GM12878 (cell line): ENCODE measurements around the gene DNAJB11. TPM values are rescaled to one million over a fixed set of nuclear protein-coding genes. Genes with fewer than 3 reads are reported as not detected.
A peak's percentile ranks its signal among the peaks of the same experiment; 100 is the strongest.

Experiments
- ATF3 ChIP-seq: IDR thresholded peaks from 2 replicates; pipeline ENCODE4 v1.6.1; 2011; ENCODE audit warnings: low read depth, mild to moderate bottlenecking, low read length, moderate library complexity, borderline replicate concordance; ENCODE audit errors: extremely low read depth
- CREM ChIP-seq: IDR thresholded peaks from 2 replicates; pipeline ENCODE4 v1.6.1; 2014; ENCODE audit warnings: antibody characterized with exemption, low read depth
- IKZF2 ChIP-seq, 2 experiments: fragments of 450-650 bp; IDR thresholded peaks; 2 replicates each; pipeline ENCODE4 v1.6.1; 2017; ENCODE audit warnings: mild to moderate bottlenecking in 2 of 2, moderate library complexity in 2 of 2
- JUND ChIP-seq: IDR thresholded peaks from 2 replicates; pipeline ENCODE4 v1.6.1; 2012; ENCODE audit warnings: low read depth, mild to moderate bottlenecking, low read length, improper control_type of control experiment, moderate library complexity
- MEF2B ChIP-seq: fragments of 450-650 bp; IDR thresholded peaks from 2 replicates; pipeline ENCODE4 v1.6.1; 2018; ENCODE audit warnings: mild to moderate bottlenecking, moderate library complexity; ENCODE audit not compliant: partially characterized antibody, poor library complexity, severe bottlenecking
- MTA2 ChIP-seq: fragments of 450-650 bp; IDR thresholded peaks from 2 replicates; pipeline ENCODE4 v1.6.1; 2016; ENCODE audit warnings: low read depth, mild to moderate bottlenecking, moderate library complexity
- NR2C1 ChIP-seq: fragments of 450-650 bp; IDR thresholded peaks from 2 replicates; pipeline ENCODE4 v1.6.1; 2017; ENCODE audit warnings: antibody characterized with exemption, mild to moderate bottlenecking, moderate library complexity
- NR2F1 ChIP-seq: fragments of 450-650 bp; conservative IDR thresholded peaks from 2 replicates; pipeline ENCODE4 v1.6.1; 2017; ENCODE audit warnings: mild to moderate bottlenecking
- NRF1 ChIP-seq: conservative IDR thresholded peaks from 2 replicates; pipeline ENCODE4 v1.6.1; 2011; ENCODE audit warnings: mild to moderate bottlenecking, low read depth, low read length, improper control_type of control experiment
- POU2F2 ChIP-seq: IDR thresholded peaks from 3 replicates; pipeline ENCODE4 v1.6.1; 2011; ENCODE audit warnings: low read depth, mild to moderate bottlenecking, low read length, borderline replicate concordance
- PRDM15 ChIP-seq: fragments of 450-650 bp; formaldehyde crosslinking; IDR thresholded peaks from 2 replicates; pipeline ENCODE4 v1.4.0; 2020; ENCODE audit warnings: mild to moderate bottlenecking, moderate library complexity
- RELB ChIP-seq: fragments of 450-650 bp; IDR thresholded peaks from 2 replicates; pipeline ENCODE4 v1.6.1; 2017; ENCODE audit warnings: low read depth, mild to moderate bottlenecking, moderate library complexity
- SREBF1 ChIP-seq: IDR thresholded peaks from 2 replicates; pipeline ENCODE4 v1.6.1; 2012; ENCODE audit warnings: mild to moderate bottlenecking, low read length
- STAT3 ChIP-seq: IDR thresholded peaks from 2 replicates; pipeline ENCODE4 v1.6.1; 2011; ENCODE audit warnings: low read depth, low read length, improper control_type of control experiment
- TBL1XR1 ChIP-seq: IDR thresholded peaks from 2 replicates; pipeline ENCODE4 v1.6.1; 2012; ENCODE audit warnings: low read depth, low read length, improper control_type of control experiment
- ZBTB40 ChIP-seq: fragments of 450-650 bp; IDR thresholded peaks from 2 replicates; pipeline ENCODE4 v1.6.1; 2016; ENCODE audit warnings: mild to moderate bottlenecking, moderate library complexity, borderline replicate concordance
- polyA plus RNA-seq, 11 experiments: library from polyadenylated mRNA; depleted of rRNA in 4 of 11; unstranded in 6 of 11; stranded (reverse) in 5 of 11; fragments of >200 nt; fragmentation: Nextera tagmentation in 4 of 11; fragmentation: Illumina TruSeq in 1 of 11; extraction: Ambion mirVana in 4 of 11; extraction: Trizol in 1 of 11; gene quantifications; 1 replicate in 1 of 11; 2 replicates in 10 of 11; pipeline versions ENCODE4 v1.2.1 to v1.2.3, GENCODE V29; 2011 to 2016; ENCODE audit warnings: inconsistent platforms in 2 of 11, missing spikeins in 2 of 11, low read depth in 1 of 11
- total RNA-seq, 4 experiments: library from RNA; depleted of rRNA in 3 of 4; stranded (reverse); fragments of >200 nt in 3 of 4; fragmentation: Illumina TruSeq in 1 of 4; extraction: Trizol in 1 of 4; gene quantifications; 2 replicates each; pipeline versions ENCODE4 v1.2.1 to v1.2.3, GENCODE V29; 2013 to 2021

Gene DNAJB11
- total and polyA plus RNA-seq, 10 of the 15 experiments (the other 5 are each of a cell fraction or from before 2014, with no cell fraction given): 16.2 to 135 (median 57.8) TPM

GRCh38 chr3:186525369-186526255 is 44.9 kb upstream of the DNAJB11 start (continued):
- TF ChIP-seq ATF3 (no peak), NRF1 (no peak), STAT3 (no peak), IKZF2 (IDR thresholded peaks at IDR 0.05) (peak in 1 of 2 experiments; percentile 34; a peak in 2 of 4 replicates), NR2F1 (peak; percentile 45; the same call in 1 of the 2 replicates), NR2C1 (peak; percentile 61; the same call in 1 of the 2 replicates), CREM (0 out of 2 replicates have a peak, but pooled peaks have one; percentile 11), PRDM15 (CRISPR knock-in tag) (no peak), POU2F2 (peak; percentile 10; the same call in 1 of the 3 replicates), MTA2 (no peak), MEF2B (no peak), SREBF1 (no peak), JUND (no peak), RELB (0 out of 2 replicates have a peak, but pooled peaks have one; percentile 29), TBL1XR1 (no peak), ZBTB40 (no peak)
